SU-DHL-6 (cell line): ENCODE results near the gene DIAPH3.

Source experiments
- H2AFZ ChIP-seq: fragments of 200-600 bp; sonication (generic); 2 replicates; pipeline ENCODE4 v1.6.1; 2014; ENCODE audit warnings: low read depth, mild to moderate bottlenecking, moderate library complexity, mixed read lengths, antibody characterized with exemption, low read length; ENCODE audit not compliant: severe bottlenecking
- H3F3A ChIP-seq: fragments of 200-600 bp; shearing (Covaris generic); 2 replicates; pipeline ENCODE4 v1.6.0; 2016; ENCODE audit warnings: antibody characterized with exemption, mild to moderate bottlenecking; ENCODE audit not compliant: insufficient read depth
- H3K27ac ChIP-seq: fragments of 200-600 bp; sonication (generic); 2 replicates; pipeline ENCODE4 v1.5.1; 2016; ENCODE audit warnings: low read depth, mild to moderate bottlenecking, low read length, moderate library complexity, mixed read lengths
- H3K27me3 ChIP-seq: fragments of 200-600 bp; sonication (generic), shearing (Covaris generic); 2 replicates; pipeline ENCODE4 v1.6.0; 2014; ENCODE audit warnings: mild to moderate bottlenecking, low read length
- H3K36me3 ChIP-seq: fragments of 200-600 bp; sonication (generic); 2 replicates; pipeline ENCODE4 v1.6.1; 2014; ENCODE audit warnings: mild to moderate bottlenecking, low read length, mixed read lengths
- H3K4me2 ChIP-seq: fragments of 300-600, 200-600 bp; shearing (Covaris generic), sonication (generic); 2 replicates; pipeline ENCODE4 v1.6.0; 2014; ENCODE audit warnings: low read length, low read depth, mild to moderate bottlenecking; ENCODE audit not compliant: poor library complexity, severe bottlenecking
- H3K4me3 ChIP-seq: fragments of 200-600 bp; sonication (generic); 2 replicates; pipeline ENCODE4 v1.5.1; 2014; ENCODE audit warnings: antibody characterized with exemption, low read length, mild to moderate bottlenecking, mixed read lengths; ENCODE audit not compliant: insufficient read depth, poor library complexity, severe bottlenecking
- H3K79me2 ChIP-seq: fragments of 200-600 bp; sonication (generic); 2 replicates; pipeline ENCODE4 v1.6.1; 2014; ENCODE audit warnings: mild to moderate bottlenecking, low read length, moderate library complexity; ENCODE audit not compliant: insufficient read depth
- H3K9ac ChIP-seq: fragments of 200-600 bp; sonication (generic); 2 replicates; pipeline ENCODE4 v1.7.0; 2014; ENCODE audit warnings: mild to moderate bottlenecking, low read length
- H3K9me2 ChIP-seq: fragments of 200-600 bp; sonication (generic); replicated peaks from 2 replicates; pipeline ENCODE4 v1.6.1; 2014; ENCODE audit warnings: low read length; ENCODE audit not compliant: insufficient read depth
- H3K9me3 ChIP-seq: fragments of 200-600 bp; sonication (generic); 2 replicates; pipeline ENCODE4 v1.6.1; 2014; ENCODE audit warnings: low read length, mixed read lengths; ENCODE audit not compliant: insufficient read depth
- H4K20me1 ChIP-seq: fragments of 200-600 bp; sonication (generic); 2 replicates; pipeline ENCODE4 v1.6.1; 2014; ENCODE audit warnings: low read depth, mild to moderate bottlenecking, antibody characterized with exemption, low read length, moderate library complexity, mixed read lengths
- CTCF ChIP-seq: fragments of 200-600 bp; sonication (generic); IDR thresholded peaks from one replicate; pipeline ENCODE4 v1.5.1; 2017; ENCODE audit warnings: antibody characterized with exemption, mild to moderate bottlenecking, low read length, moderate library complexity; ENCODE audit not compliant: insufficient read depth, poor library complexity, severe bottlenecking
- EZH2phosphoT487 ChIP-seq: fragments of 200-600 bp; sonication (generic), shearing (Covaris generic); conservative IDR thresholded peaks from 2 replicates; pipeline ENCODE4 v1.6.1; 2018; ENCODE audit warnings: mild to moderate bottlenecking, antibody characterized with exemption, low read length, moderate library complexity, mixed read lengths

Gene DIAPH3

DNA sequence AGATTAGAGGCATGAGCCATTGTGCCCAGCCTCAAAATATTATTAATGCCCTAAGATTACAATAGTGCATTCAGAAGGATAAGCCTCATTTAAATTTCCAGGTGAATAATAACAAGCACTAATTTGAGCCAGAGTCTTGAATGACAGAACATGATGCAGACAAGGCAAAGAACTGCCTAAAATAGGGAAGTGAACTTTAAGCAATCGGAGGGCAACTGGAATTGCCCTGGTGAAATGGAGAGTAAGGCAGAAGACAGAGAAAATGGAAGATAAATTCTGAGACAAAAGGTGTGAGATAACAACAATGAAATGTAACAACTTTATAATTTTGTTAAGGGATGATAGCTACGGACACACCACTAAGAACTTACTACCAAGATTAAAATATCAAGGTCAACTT is 199.9 kb downstream of the DIAPH3 start:
- H3K79me2 ChIP-seq: no peaks in the 10 kb centered on the region
- no peak overlapping the region for H3K4me2 ChIP-seq
- TF ChIP-seq CTCF: no peak
- no peak for TF ChIP-seq EZH2phosphoT487
- no peak overlapping the region for H3K4me3 ChIP-seq
- H3F3A ChIP-seq: no peaks in the 10 kb centered on the region
- H3K9me3 ChIP-seq: no peaks in the 10 kb centered on the region
- no peaks in the 10 kb centered on the region for H3K27me3 ChIP-seq
- H3K36me3 ChIP-seq: no peaks in the 10 kb centered on the region
- H3K9ac ChIP-seq: no peak overlapping the region
- no peaks in the 10 kb centered on the region for H4K20me1 ChIP-seq
- H3K9me2 ChIP-seq: no peaks in the 10 kb centered on the region
- H3K27ac ChIP-seq: no peak overlapping the region
- no peak overlapping the region for H2AFZ ChIP-seq

DNA sequence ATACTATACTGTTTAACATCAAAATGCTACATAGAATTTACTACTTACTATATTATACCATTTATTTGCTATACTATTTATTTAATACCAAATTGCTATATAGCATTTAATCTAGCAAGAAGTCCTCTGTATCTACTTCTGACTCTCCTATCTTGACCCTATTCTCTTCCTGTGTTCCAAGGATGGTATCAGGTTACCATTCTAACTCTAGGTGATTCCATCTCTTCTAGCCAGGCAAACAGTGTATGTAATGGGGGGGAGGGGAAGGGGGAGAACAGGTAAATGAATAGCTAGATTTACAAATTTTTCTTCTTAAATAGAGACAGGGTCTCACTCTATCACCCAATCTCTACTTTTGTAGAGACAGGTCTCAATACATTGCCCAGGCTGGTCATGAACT is 200.3 kb downstream of the DIAPH3 start:
- TF ChIP-seq CTCF (no peak), EZH2phosphoT487 (no peak)
- Histone ChIP-seq H3K4me3 (no peak overlapping the region), H3K9me3 (no peaks in the 10 kb centered on the region)

GRCh38 chr13:59962343-59962742 is 201.4 kb downstream of the DIAPH3 start:
- no peaks in the 10 kb centered on the region for H3K9me2 ChIP-seq
- TF ChIP-seq CTCF (no peak), EZH2phosphoT487 (no peak)
- no peaks in the 10 kb centered on the region for H3K9me3 ChIP-seq

More for the DNA sequence above, 200.3 kb downstream of the DIAPH3 start:
- Histone ChIP-seq H2AFZ (no peak overlapping the region), H4K20me1 (no peaks in the 10 kb centered on the region), H3K27me3 (no peaks in the 10 kb centered on the region), H3K9ac (no peak overlapping the region), H3F3A (no peaks in the 10 kb centered on the region), H3K4me2 (no peak overlapping the region), H3K27ac (no peak overlapping the region), H3K36me3 (no peaks in the 10 kb centered on the region), H3K9me2 (no peaks in the 10 kb centered on the region), H3K79me2 (no peaks in the 10 kb centered on the region)

More at GRCh38 chr13:59962343-59962742, 201.4 kb downstream of the DIAPH3 start:
- Histone ChIP-seq H3K4me3 (no peak overlapping the region), H3K27ac (no peak overlapping the region), H3K27me3 (no peaks in the 10 kb centered on the region), H3K9ac (no peak overlapping the region), H3K36me3 (no peaks in the 10 kb centered on the region; the same call in 1 of the 2 replicates), H4K20me1 (no peaks in the 10 kb centered on the region), H2AFZ (no peak overlapping the region), H3K4me2 (no peak overlapping the region), H3F3A (no peaks in the 10 kb centered on the region), H3K79me2 (no peaks in the 10 kb centered on the region)
